Measurements from ENCODE around the gene GID8.

The GID8 gene

DNA sequence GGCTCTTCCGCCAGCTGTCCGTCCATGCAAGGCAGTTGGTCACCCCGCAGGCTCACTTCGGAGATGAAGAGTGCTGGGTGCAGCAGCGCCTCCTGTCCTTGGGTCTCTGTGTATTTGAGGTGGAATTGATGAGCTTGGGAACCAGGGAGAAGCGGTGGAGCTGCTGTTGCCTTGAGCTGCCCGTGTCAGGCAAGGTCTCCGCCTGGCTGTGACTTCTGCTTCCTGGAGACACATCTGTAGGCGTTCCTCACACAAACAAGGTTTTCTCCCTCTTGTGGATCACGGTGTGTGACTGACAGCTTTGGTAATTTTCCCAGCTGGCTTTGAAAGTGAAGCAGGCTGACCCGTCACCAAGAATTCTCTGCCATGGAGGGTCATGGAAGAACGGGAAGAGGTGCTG is 12.0 kb downstream of the GID8 start:
- peaks cover 48% of the 10 kb centered on the region for H3K36me3 ChIP-seq (ENCODE audit: control insufficient read depth, insufficient read depth, low read length, severe bottlenecking)

DNA sequence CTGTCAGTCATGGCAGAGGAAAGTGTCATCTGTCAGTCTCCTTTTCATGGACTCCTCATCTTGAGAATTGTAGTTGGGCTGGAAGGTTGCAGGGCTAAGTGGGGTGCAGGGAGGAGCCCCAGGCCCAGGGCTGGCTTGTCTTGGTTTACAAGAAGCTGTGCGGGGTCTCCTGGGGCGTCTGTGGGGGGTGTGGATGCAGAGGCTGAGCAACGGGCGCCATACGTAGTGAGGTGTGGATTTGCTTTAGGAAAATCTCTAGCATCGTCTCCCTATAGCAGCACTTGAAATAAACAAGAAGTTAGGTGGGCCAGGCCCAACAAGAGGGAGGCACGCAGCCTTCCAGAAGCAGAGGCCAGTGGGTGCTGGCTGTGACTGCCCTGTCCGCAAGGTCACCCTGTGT is 12.8 kb downstream of the GID8 start:
- Histone ChIP-seq H3K36me3 (ENCODE audit: control insufficient read depth, insufficient read depth, low read length, severe bottlenecking) (peaks cover 40% of the 10 kb centered on the region), H3K4me3 (ENCODE audit: low read length) (no peak overlapping the region), H3K9me3 (ENCODE audit: control insufficient read depth, low read length) (no peaks in the 10 kb centered on the region), H3K9ac (ENCODE audit: low read length) (no peak overlapping the region), H3K4me1 (ENCODE audit: control insufficient read depth, insufficient read depth, low read length) (peaks cover 24% of the 10 kb centered on the region), H3K27me3 (replicated peaks; ENCODE audit: control insufficient read depth, insufficient read depth, low read length) (no peaks in the 10 kb centered on the region)
- no peak for DNase-seq (ENCODE audit: low read depth)

More for the DNA sequence above, 12.0 kb downstream of the GID8 start:
- peaks cover 19% of the 10 kb centered on the region for H3K4me1 ChIP-seq (ENCODE audit: control insufficient read depth, insufficient read depth, low read length)
- no peak for DNase-seq (ENCODE audit: low read depth)
- no peaks in the 10 kb centered on the region for H3K27me3 ChIP-seq (replicated peaks; ENCODE audit: control insufficient read depth, insufficient read depth, low read length)
- H3K9ac ChIP-seq (ENCODE audit: low read length), result no peak overlapping the region
- no peak overlapping the region for H3K4me3 ChIP-seq (ENCODE audit: low read length)
- no peaks in the 10 kb centered on the region for H3K9me3 ChIP-seq (ENCODE audit: control insufficient read depth, low read length)

DNA sequence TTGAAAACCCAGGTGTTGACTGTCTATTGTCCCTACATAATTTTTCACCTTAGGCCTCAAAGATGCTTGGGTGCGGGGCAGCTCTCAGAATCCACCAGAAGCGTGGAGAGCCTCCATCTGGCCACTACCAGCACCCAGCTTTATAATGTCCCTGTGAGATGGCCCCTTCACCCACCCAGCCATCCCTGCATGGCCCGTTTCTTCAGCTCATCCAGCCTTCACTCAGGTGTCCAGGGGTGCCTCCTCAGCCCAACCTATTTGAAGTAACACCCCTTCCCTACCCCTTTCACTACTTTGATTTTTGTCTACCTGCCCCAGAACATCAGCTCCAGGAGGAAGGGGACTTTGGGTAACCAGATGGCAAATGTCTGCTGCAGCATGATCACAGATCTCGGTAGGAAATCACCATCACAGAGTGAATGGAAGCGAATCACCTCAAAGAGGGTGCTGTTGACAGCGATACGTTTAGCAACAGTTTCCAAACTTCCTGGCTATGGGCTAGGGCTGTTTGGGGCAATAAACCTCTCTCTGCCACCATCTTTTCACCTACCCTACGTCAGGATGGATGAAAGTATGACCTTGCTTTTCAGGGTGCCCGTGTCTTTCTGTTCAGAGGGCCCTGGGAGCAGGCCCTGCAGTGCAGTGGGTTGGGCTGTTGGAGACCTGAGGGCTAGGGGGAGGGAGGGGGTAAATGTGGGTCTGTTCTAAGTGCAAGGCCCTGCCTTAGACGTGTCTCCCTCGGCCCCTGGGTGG is 13.4 kb downstream of the GID8 start:
- Histone ChIP-seq H3K9me3 (ENCODE audit: control insufficient read depth, low read length) (no peaks in the 10 kb centered on the region), H3K4me1 (ENCODE audit: control insufficient read depth, insufficient read depth, low read length) (peaks cover 26% of the 10 kb centered on the region), H3K9ac (ENCODE audit: low read length) (no peak overlapping the region), H3K36me3 (ENCODE audit: control insufficient read depth, insufficient read depth, low read length, severe bottlenecking) (peaks cover 34% of the 10 kb centered on the region), H3K27me3 (replicated peaks; ENCODE audit: control insufficient read depth, insufficient read depth, low read length) (no peaks in the 10 kb centered on the region), H3K4me3 (ENCODE audit: low read length) (no peak overlapping the region)
- DNase-seq (ENCODE audit: low read depth), result no peak

DNA sequence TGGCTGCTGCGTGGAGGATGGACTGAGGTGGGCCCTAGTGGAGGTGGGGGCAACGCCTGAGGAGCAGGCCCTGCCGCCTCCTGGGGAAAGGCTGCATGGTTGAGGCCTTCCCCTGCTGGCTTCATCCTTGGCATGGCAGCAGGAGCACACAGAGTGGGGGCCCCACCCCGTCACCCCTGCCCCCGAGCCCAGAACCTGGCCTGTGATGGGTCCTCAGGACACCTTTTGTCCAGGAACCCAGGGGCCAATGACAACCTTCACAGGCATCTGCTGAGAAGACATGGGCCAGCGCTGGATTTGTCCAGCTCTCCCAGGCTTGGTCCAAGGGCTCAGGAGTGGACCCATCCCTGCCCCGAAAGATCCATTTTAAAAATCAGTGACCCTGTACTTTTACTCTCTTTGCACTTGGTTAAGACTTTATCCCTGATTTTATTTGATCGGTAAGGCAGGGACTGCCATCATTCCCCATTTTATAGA is 14.0 kb downstream of the GID8 start:
- H3K9ac ChIP-seq (ENCODE audit: low read length), result no peak overlapping the region
- peak overlapping the region; percentile 56 for H3K4me3 ChIP-seq (ENCODE audit: low read length)
- peaks cover 28% of the 10 kb centered on the region for H3K36me3 ChIP-seq (ENCODE audit: control insufficient read depth, insufficient read depth, low read length, severe bottlenecking)
- H3K9me3 ChIP-seq (ENCODE audit: control insufficient read depth, low read length), result no peaks in the 10 kb centered on the region
- H3K27me3 ChIP-seq (replicated peaks; ENCODE audit: control insufficient read depth, insufficient read depth, low read length), result no peaks in the 10 kb centered on the region
- no peak for DNase-seq (ENCODE audit: low read depth)
- peaks cover 26% of the 10 kb centered on the region for H3K4me1 ChIP-seq (ENCODE audit: control insufficient read depth, insufficient read depth, low read length)

- Histone ChIP-seq H3K9ac (ENCODE audit: low read length) (peak within 1 kb of the TSS; percentile 73), H3K36me3 (ENCODE audit: control insufficient read depth, insufficient read depth, low read length, severe bottlenecking) (peaks cover 23% of the 10 kb centered on the region), H3K4me1 (ENCODE audit: control insufficient read depth, insufficient read depth, low read length) (peaks cover 26% of the 10 kb centered on the region), H3K9me3 (ENCODE audit: control insufficient read depth, low read length) (no peaks in the 10 kb centered on the region), H3K4me3 (ENCODE audit: low read length) (peak within 1 kb of the TSS; percentile 64), H3K27me3 (replicated peaks; ENCODE audit: control insufficient read depth, insufficient read depth, low read length) (no peaks in the 10 kb centered on the region)
- DNase-seq (ENCODE audit: low read depth), result peak; percentile 67
Measured at GRCh38 chr20:62952373-62952967, 14.5 kb downstream of the GID8 start, which contains the start of gene SLC17A9. SLC17A9 (plus strand) TSS chr20:62952709; CDS start chr20:62952831, 122 bp downstream.

- peak overlapping the region; percentile 64 for H3K4me3 ChIP-seq (ENCODE audit: low read length)
- H3K9ac ChIP-seq (ENCODE audit: low read length), result peak overlapping the region; percentile 73
- DNase-seq (ENCODE audit: low read depth), result peak; percentile 21
- H3K4me1 ChIP-seq (ENCODE audit: control insufficient read depth, insufficient read depth, low read length), result peaks cover 26% of the 10 kb centered on the region
- H3K9me3 ChIP-seq (ENCODE audit: control insufficient read depth, low read length), result no peaks in the 10 kb centered on the region
- no peaks in the 10 kb centered on the region for H3K27me3 ChIP-seq (replicated peaks; ENCODE audit: control insufficient read depth, insufficient read depth, low read length)
- peaks cover 16% of the 10 kb centered on the region for H3K36me3 ChIP-seq (ENCODE audit: control insufficient read depth, insufficient read depth, low read length, severe bottlenecking)
Measured at GRCh38 chr20:62952968-62953838, 15.3 kb downstream of the GID8 start.

DNA sequence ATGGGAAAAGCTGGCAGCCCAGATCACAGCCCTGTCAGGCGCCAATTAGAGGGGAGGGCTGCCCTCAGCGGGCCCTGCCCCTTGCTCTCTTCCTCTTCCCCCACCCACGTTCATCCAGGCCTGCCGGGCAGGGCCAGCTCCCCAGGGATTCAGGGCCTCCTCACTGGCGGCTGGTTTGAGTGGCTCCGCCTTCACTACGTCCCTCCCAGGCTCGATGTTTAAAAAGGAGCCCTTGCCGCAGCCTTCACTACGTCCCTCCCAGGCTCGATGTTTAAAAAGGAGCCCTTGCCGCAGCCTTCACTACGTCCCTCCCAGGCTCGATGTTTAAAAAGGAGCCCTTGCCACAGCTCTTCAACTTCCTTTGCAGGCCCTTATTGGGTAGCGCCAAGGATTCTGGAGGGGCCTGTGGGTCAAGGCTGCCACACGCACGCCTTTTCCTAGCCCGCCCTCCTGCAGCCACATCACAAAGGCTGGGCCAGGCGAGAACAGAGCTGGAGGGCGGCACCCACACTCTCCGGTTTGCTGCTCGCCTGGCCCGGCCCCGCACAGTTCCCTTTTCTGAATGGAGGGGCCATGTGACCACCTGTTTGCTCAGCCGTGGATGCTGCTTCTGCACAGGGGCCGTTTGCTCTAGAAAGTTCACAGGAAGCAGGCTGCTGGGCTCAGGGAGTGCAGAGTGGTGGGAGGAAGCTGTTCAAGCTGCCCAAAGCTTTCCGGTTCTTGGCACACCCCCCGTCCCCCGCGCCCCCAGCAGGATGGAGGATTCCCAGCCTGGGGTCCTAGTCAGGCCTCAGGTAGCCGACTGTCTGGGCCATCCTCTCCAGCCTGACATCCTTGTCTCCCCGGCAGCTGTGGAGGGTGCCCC is 16.1 kb downstream of the GID8 start:
- peak overlapping the region; percentile 64 for H3K4me3 ChIP-seq (ENCODE audit: low read length)
- H3K27me3 ChIP-seq (replicated peaks; ENCODE audit: control insufficient read depth, insufficient read depth, low read length), result no peaks in the 10 kb centered on the region
- DNase-seq (ENCODE audit: low read depth), result peak; percentile 72
- H3K9me3 ChIP-seq (ENCODE audit: control insufficient read depth, low read length), result no peaks in the 10 kb centered on the region
- H3K36me3 ChIP-seq (ENCODE audit: control insufficient read depth, insufficient read depth, low read length, severe bottlenecking), result peaks cover 16% of the 10 kb centered on the region
- peak overlapping the region; percentile 73 for H3K9ac ChIP-seq (ENCODE audit: low read length)
- peaks cover 26% of the 10 kb centered on the region for H3K4me1 ChIP-seq (ENCODE audit: control insufficient read depth, insufficient read depth, low read length)

GRCh38 chr20:62955519-62956386 is 17.8 kb downstream of the GID8 start:
- Histone ChIP-seq H3K36me3 (ENCODE audit: control insufficient read depth, insufficient read depth, low read length, severe bottlenecking) (no peaks in the 10 kb centered on the region), H3K9ac (ENCODE audit: low read length) (no peak overlapping the region), H3K27me3 (replicated peaks; ENCODE audit: control insufficient read depth, insufficient read depth, low read length) (no peaks in the 10 kb centered on the region), H3K4me3 (ENCODE audit: low read length) (no peak overlapping the region), H3K4me1 (ENCODE audit: control insufficient read depth, insufficient read depth, low read length) (peaks cover 26% of the 10 kb centered on the region), H3K9me3 (ENCODE audit: control insufficient read depth, low read length) (no peaks in the 10 kb centered on the region)
- no peak for DNase-seq (ENCODE audit: low read depth)

DNA sequence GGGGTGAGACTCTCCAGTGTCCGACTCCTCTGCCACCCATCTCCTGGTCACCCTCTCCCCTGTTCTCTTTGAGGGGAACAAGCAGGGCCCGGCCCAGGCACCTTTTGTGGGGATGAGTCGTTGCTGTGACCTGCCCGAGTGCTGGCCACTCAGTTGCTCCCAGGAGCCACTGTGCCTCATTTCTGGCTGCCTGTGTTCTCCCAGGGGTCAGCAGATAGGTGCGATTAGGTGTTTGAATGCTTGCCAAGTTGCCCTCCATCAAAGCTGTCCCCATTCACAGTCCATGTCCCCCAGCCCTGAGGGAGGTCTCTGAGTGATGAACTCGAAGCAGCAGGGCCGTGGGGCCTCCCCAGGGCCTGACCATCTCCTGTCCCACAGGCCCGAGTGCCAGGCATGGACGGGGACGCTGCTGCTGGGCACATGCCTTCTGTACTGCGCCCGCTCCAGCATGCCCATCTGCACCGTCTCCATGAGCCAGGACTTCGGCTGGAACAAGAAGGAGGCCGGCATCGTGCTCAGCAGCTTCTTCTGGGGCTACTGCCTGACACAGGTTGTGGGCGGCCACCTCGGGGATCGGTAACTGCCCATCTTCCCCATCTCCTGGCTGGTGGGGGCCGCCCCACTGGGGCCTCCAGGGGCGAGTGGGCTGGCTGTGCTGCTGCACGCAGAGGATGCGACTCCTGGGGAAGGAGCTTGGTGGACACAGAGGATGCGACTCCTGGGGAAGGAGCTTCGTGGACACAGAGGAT is 18.6 kb downstream of the GID8 start:
- no peaks in the 10 kb centered on the region for H3K9me3 ChIP-seq (ENCODE audit: control insufficient read depth, low read length)
- no peaks in the 10 kb centered on the region for H3K36me3 ChIP-seq (ENCODE audit: control insufficient read depth, insufficient read depth, low read length, severe bottlenecking)
- H3K4me1 ChIP-seq (ENCODE audit: control insufficient read depth, insufficient read depth, low read length), result peaks cover 26% of the 10 kb centered on the region
- H3K4me3 ChIP-seq (ENCODE audit: low read length), result no peak overlapping the region
- no peaks in the 10 kb centered on the region for H3K27me3 ChIP-seq (replicated peaks; ENCODE audit: control insufficient read depth, insufficient read depth, low read length)
- DNase-seq (ENCODE audit: low read depth), result no peak
- H3K9ac ChIP-seq (ENCODE audit: low read length), result no peak overlapping the region

All from adipocyte (in vitro differentiated cells).